Measurements from ENCODE around the gene VWA3A.

GRCh38 chr16:22073350-22073749 lies 19.0 kb upstream of the VWA3A start:
- TF ChIP-seq SPI1 (IDR thresholded peaks at IDR 0.05; ENCODE audit: low read depth, low read length) (no peak), POLR2AphosphoS5 (IDR thresholded peaks at IDR 0.05; ENCODE audit: low read depth, low read length) (no peak), POLR2A (IDR thresholded peaks at IDR 0.05; ENCODE audit: low read depth, low read length) (no peak)
